ENCODE measurements around the gene CLK1. TPM values are rescaled to one million over a fixed set of nuclear protein-coding genes. Genes with fewer than 3 reads are reported as not detected.

The CLK1 gene
- total RNA-seq (100 to 1,000 TPM in 3 of 9 donors, 10 to 100 TPM in 6; 34.4 to 151 (median 81.6) TPM), polyA plus RNA-seq (1,000 to 10,000 TPM in 1 of 3 donors, 100 to 1,000 TPM in 1, 10 to 100 TPM in 1; 77.2 to 2,325 (median 626) TPM)
- long read RNA-seq, donor 1, transcript CLK1-210 (11 exons, 3,208 nt) = minor isoform, 11 of 85 reads
- long read RNA-seq, donor 1, transcript CLK1-208 (2 exons, 484 nt) = minor isoform, 6 of 85 reads
- long read RNA-seq, donor 1, transcript CLK1-201 (13 exons, 1,888 nt) = major isoform, 20 of 85 reads
- long read RNA-seq, donor 1, partial matches to known transcripts = 40 of 85 reads
- long read RNA-seq, donor 1, other reads (novel, unspliced or antisense) = 0 of 85 reads
- long read RNA-seq, donor 2, transcript CLK1-201 (13 exons, 1,888 nt) = major isoform, 20 of 96 reads
- long read RNA-seq, donor 2, transcript CLK1-203 (8 exons, 1,192 nt) = minor isoform, 7 of 96 reads
- long read RNA-seq, donor 2, transcript CLK1-214 (3 exons, 480 nt) = minor isoform, 8 of 96 reads
- long read RNA-seq, donor 2, transcript CLK1-208 (2 exons, 484 nt) = minor isoform, 7 of 96 reads
- long read RNA-seq, donor 2, partial matches to known transcripts = 45 of 96 reads
- long read RNA-seq, donor 2, other reads (novel, unspliced or antisense) = 0 of 96 reads
- long read RNA-seq, donor 3, transcript CLK1-204 (12 exons, 1,682 nt) = minor isoform, 5 of 30 reads
- long read RNA-seq, donor 3, transcript CLK1-210 (11 exons, 3,208 nt) = minor isoform, 5 of 30 reads
- long read RNA-seq, donor 3, transcript CLK1-201 (13 exons, 1,888 nt) = major isoform, 7 of 30 reads
- long read RNA-seq, donor 3, partial matches to known transcripts = 9 of 30 reads
- long read RNA-seq, donor 3, other reads (novel, unspliced or antisense) = 0 of 30 reads
- long read RNA-seq, donor 4, partial matches to known transcripts = 1 of 11 reads
- long read RNA-seq, donor 4, other reads (novel, unspliced or antisense) = 0 of 11 reads
- long read RNA-seq, donor 5, transcript CLK1-210 (11 exons, 3,208 nt) = major isoform, 19 of 39 reads
- long read RNA-seq, donor 5, transcript CLK1-201 (13 exons, 1,888 nt) = minor isoform, 12 of 39 reads
- long read RNA-seq, donor 5, partial matches to known transcripts = 1 of 39 reads
- long read RNA-seq, donor 5, other reads (novel, unspliced or antisense) = 4 of 39 reads
- long read RNA-seq, donor 6, transcript CLK1-201 (13 exons, 1,888 nt) = minor isoform, 6 of 31 reads
- long read RNA-seq, donor 6, transcript CLK1-210 (11 exons, 3,208 nt) = major isoform, 15 of 31 reads
- long read RNA-seq, donor 6, partial matches to known transcripts = 5 of 31 reads
- long read RNA-seq, donor 6, other reads (novel, unspliced or antisense) = 2 of 31 reads
- long read RNA-seq, donor 7, transcript CLK1-208 (2 exons, 484 nt) = major isoform, 6 of 28 reads
- long read RNA-seq, donor 7, transcript CLK1-201 (13 exons, 1,888 nt) = minor isoform, 5 of 28 reads
- long read RNA-seq, donor 7, partial matches to known transcripts = 8 of 28 reads
- long read RNA-seq, donor 7, other reads (novel, unspliced or antisense) = 0 of 28 reads
- long read RNA-seq, donor 8, transcript CLK1-201 (13 exons, 1,888 nt) = minor isoform, 10 of 101 reads
- long read RNA-seq, donor 8, transcript CLK1-210 (11 exons, 3,208 nt) = major isoform, 17 of 101 reads
- long read RNA-seq, donor 8, transcript CLK1-204 (12 exons, 1,682 nt) = minor isoform, 5 of 101 reads
- long read RNA-seq, donor 8, partial matches to known transcripts = 59 of 101 reads
- long read RNA-seq, donor 8, other reads (novel, unspliced or antisense) = 0 of 101 reads
- long read RNA-seq, donor 9, transcript CLK1-201 (13 exons, 1,888 nt) = major isoform, 10 of 56 reads
- long read RNA-seq, donor 9, transcript CLK1-210 (11 exons, 3,208 nt) = minor isoform, 9 of 56 reads
- long read RNA-seq, donor 9, transcript CLK1-208 (2 exons, 484 nt) = minor isoform, 5 of 56 reads
- long read RNA-seq, donor 9, partial matches to known transcripts = 23 of 56 reads
- long read RNA-seq, donor 9, other reads (novel, unspliced or antisense) = 0 of 56 reads
- long read RNA-seq, donor 10, partial matches to known transcripts = 10 of 17 reads
- long read RNA-seq, donor 10, other reads (novel, unspliced or antisense) = 0 of 17 reads

- TF ChIP-seq POLR2A (IDR thresholded peaks at IDR 0.05) = peak; percentile 98 to 100
- peak in 1 of 6 experiments; percentile 7 for TF ChIP-seq CTCF (IDR thresholded peaks at IDR 0.05)
- WGBS, 4 donors = 1 to 2% (median 1%) methylated on average over 26 to 89 of the region's 89 CpGs
- H3K4me3 ChIP-seq = peak within 1 kb of the TSS; percentile 62 to 95 (median 88)
- no peaks in the 10 kb centered on the region for H3K27me3 ChIP-seq
- H3K4me1 ChIP-seq (replicated peaks in 1 of 2) = peaks cover 34 to 46% of the 10 kb centered on the region in 2 donors
- intact Hi-C loops (cut with DNase I) = loop anchor here in 1 of 2 donors (5.0 kb wide), 1 partner anchor 47 kb away; no protein-coding TSS in a partner anchor
- H3K27ac ChIP-seq = peak within 1 kb of the TSS; percentile 99 to 100 (median 100)
- H3K36me3 ChIP-seq (replicated peaks in 1 of 2) = peaks cover 0 to 5% of the 10 kb centered on the region in 2 donors
- DNase-seq = peak; percentile 96 to 99 (median 97)
- H3K9me3 ChIP-seq (replicated peaks in 1 of 3) = no peaks in the 10 kb centered on the region
These were observed at the start of gene CLK1 for GRCh38 chr2:200864176-200865034. TSS of gene CLK1 (minus strand) at chr2:200864658. CDS start at chr2:200861862, 2,796 bp downstream.

- DNase-seq = no peak
- no peak overlapping the region for H3K4me3 ChIP-seq
- H3K36me3 ChIP-seq (replicated peaks in 1 of 2) = peaks cover 0 to 81% of the 10 kb centered on the region in 2 donors
- no peaks in the 10 kb centered on the region for H3K27me3 ChIP-seq
- TF ChIP-seq POLR2A (IDR thresholded peaks at IDR 0.05) = no peak
- no peak for TF ChIP-seq CTCF (IDR thresholded peaks at IDR 0.05)
- no peaks in the 10 kb centered on the region for H3K9me3 ChIP-seq (replicated peaks in 1 of 3)
- intact Hi-C loops (cut with DNase I) = no loop called here
- no peak overlapping the region for H3K27ac ChIP-seq
- H3K4me1 ChIP-seq (replicated peaks in 1 of 2) = no peaks in the 10 kb centered on the region
These were observed 49.2 kb upstream of the CLK1 start for GRCh38 chr2:200913654-200914053.

- Histone ChIP-seq H3K9me3 (replicated peaks in 1 of 3) (no peaks in the 10 kb centered on the region), H3K27ac (no peak overlapping the region), H3K4me3 (no peak overlapping the region), H3K27me3 (no peaks in the 10 kb centered on the region), H3K4me1 (replicated peaks in 1 of 2) (no peaks in the 10 kb centered on the region), H3K36me3 (replicated peaks in 1 of 2) (peaks cover 0 to 51% of the 10 kb centered on the region in 2 donors)
- DNase-seq = no peak
- WGBS, 4 donors = 93 to 99% (median 95%) methylated on average over 4 of the region's 4 CpGs
- intact Hi-C loops (cut with DNase I) = loop anchor here (5.0 kb wide), 1 partner anchor 267 kb away; no protein-coding TSS in a partner anchor
- TF ChIP-seq CTCF (IDR thresholded peaks at IDR 0.05) (no peak), POLR2A (IDR thresholded peaks at IDR 0.05) (no peak)
These were observed 45.5 kb upstream of the CLK1 start for GRCh38 chr2:200909958-200910357.

All from adrenal gland (tissue), 19 donors.